Measurements from ENCODE around the gene SLC39A11. TPM values are rescaled to one million over a fixed set of nuclear protein-coding genes. Genes with fewer than 3 reads are reported as not detected.

The SLC39A11 gene
- total RNA-seq, 1 donor from 2014 or later = 21.5 TPM

GRCh38 chr17:72865954-72866353, 226.5 kb downstream of the SLC39A11 start:
- Histone ChIP-seq H3K4me1 (ENCODE audit: insufficient read depth, low read length) (no peaks in the 10 kb centered on the region), H3K9me3 (ENCODE audit: insufficient read depth, low read depth, low read length) (no peaks in the 10 kb centered on the region), H2AFZ (ENCODE audit: low read depth, low read length) (no peak overlapping the region), H3K4me3 (ENCODE audit: insufficient read depth, low read depth, low read length) (no peak overlapping the region), H3K79me2 (ENCODE audit: insufficient read depth, low read length) (no peaks in the 10 kb centered on the region), H3K27ac (ENCODE audit: low read depth, low read length) (no peak overlapping the region), H3K27me3 (ENCODE audit: insufficient read depth, low read length) (no peaks in the 10 kb centered on the region), H3K9ac (ENCODE audit: low read length) (no peak overlapping the region), H4K20me1 (ENCODE audit: insufficient read depth, low read length) (no peaks in the 10 kb centered on the region), H3K4me2 (ENCODE audit: low read length) (no peak overlapping the region), H3K36me3 (ENCODE audit: insufficient read depth, low read length) (no peaks in the 10 kb centered on the region)
- peaks cover 5% of the 10 kb centered on the region for H3K9me3 Mint-ChIP-seq (ENCODE audit: unreplicated experiment)
- peaks cover 3% of the 10 kb centered on the region for H3K36me3 Mint-ChIP-seq (ENCODE audit: low read depth, unreplicated experiment)
- no peak overlapping the region for H3K4me3 Mint-ChIP-seq (ENCODE audit: unreplicated experiment)
- H3K27me3 Mint-ChIP-seq (ENCODE audit: low read depth, unreplicated experiment) = no peaks in the 10 kb centered on the region
- TF ChIP-seq CTCF (IDR thresholded peaks at IDR 0.05; ENCODE audit: insufficient read depth, low read depth, low read length) (no peak), EZH2 (IDR thresholded peaks at IDR 0.05; ENCODE audit: insufficient read depth, low read length) (no peak)
- no peak overlapping the region for H3K27ac Mint-ChIP-seq (ENCODE audit: unreplicated experiment)
- H3K4me1 Mint-ChIP-seq (ENCODE audit: low read depth, unreplicated experiment) = no peaks in the 10 kb centered on the region
- DNase-seq (ENCODE audit: low read depth) (no peak), FAIRE-seq (no peak)

GRCh38 chr17:72863526-72864211, 228.8 kb downstream of the SLC39A11 start:
- no peak overlapping the region for H3K27ac ChIP-seq (ENCODE audit: low read depth, low read length)
- no peak overlapping the region for H3K4me2 ChIP-seq (ENCODE audit: low read length)
- Mint-ChIP-seq H3K27me3 (ENCODE audit: low read depth, unreplicated experiment) (no peaks in the 10 kb centered on the region), H3K4me1 (ENCODE audit: low read depth, unreplicated experiment) (no peaks in the 10 kb centered on the region), H3K4me3 (ENCODE audit: unreplicated experiment) (no peak overlapping the region), H3K36me3 (ENCODE audit: low read depth, unreplicated experiment) (peaks cover 3% of the 10 kb centered on the region), H3K9me3 (ENCODE audit: unreplicated experiment) (peaks cover 7% of the 10 kb centered on the region), H3K27ac (ENCODE audit: unreplicated experiment) (no peak overlapping the region)
- H3K4me1 ChIP-seq (ENCODE audit: insufficient read depth, low read length) = no peaks in the 10 kb centered on the region
- no peaks in the 10 kb centered on the region for H4K20me1 ChIP-seq (ENCODE audit: insufficient read depth, low read length)
- FAIRE-seq (no peak), DNase-seq (ENCODE audit: low read depth) (no peak)
- TF ChIP-seq EZH2 (IDR thresholded peaks at IDR 0.05; ENCODE audit: insufficient read depth, low read length) = no peak
- TF ChIP-seq CTCF (IDR thresholded peaks at IDR 0.05; ENCODE audit: insufficient read depth, low read depth, low read length) = no peak
- no peaks in the 10 kb centered on the region for H3K79me2 ChIP-seq (ENCODE audit: insufficient read depth, low read length)
- H3K9me3 ChIP-seq (ENCODE audit: insufficient read depth, low read depth, low read length) = no peaks in the 10 kb centered on the region
- no peaks in the 10 kb centered on the region for H3K36me3 ChIP-seq (ENCODE audit: insufficient read depth, low read length)
- H3K9ac ChIP-seq (ENCODE audit: low read length) = no peak overlapping the region
- H3K27me3 ChIP-seq (ENCODE audit: insufficient read depth, low read length) = no peaks in the 10 kb centered on the region
- H3K4me3 ChIP-seq (ENCODE audit: insufficient read depth, low read depth, low read length) = no peak overlapping the region
- H2AFZ ChIP-seq (ENCODE audit: low read depth, low read length) = no peak overlapping the region

GRCh38 chr17:72862276-72862999, 230.1 kb downstream of the SLC39A11 start:
- no peaks in the 10 kb centered on the region for H3K27me3 Mint-ChIP-seq (ENCODE audit: low read depth, unreplicated experiment)
- H3K9me3 ChIP-seq (ENCODE audit: insufficient read depth, low read depth, low read length) = no peaks in the 10 kb centered on the region
- H3K4me1 Mint-ChIP-seq (ENCODE audit: low read depth, unreplicated experiment) = no peaks in the 10 kb centered on the region
- no peaks in the 10 kb centered on the region for H3K4me1 ChIP-seq (ENCODE audit: insufficient read depth, low read length)
- no peak overlapping the region for H3K9ac ChIP-seq (ENCODE audit: low read length)
- H3K27me3 ChIP-seq (ENCODE audit: insufficient read depth, low read length) = no peaks in the 10 kb centered on the region
- no peaks in the 10 kb centered on the region for H3K36me3 ChIP-seq (ENCODE audit: insufficient read depth, low read length)
- TF ChIP-seq CTCF (IDR thresholded peaks at IDR 0.05; ENCODE audit: insufficient read depth, low read depth, low read length) (no peak), EZH2 (IDR thresholded peaks at IDR 0.05; ENCODE audit: insufficient read depth, low read length) (no peak)
- no peak overlapping the region for H3K27ac Mint-ChIP-seq (ENCODE audit: unreplicated experiment)
- H3K79me2 ChIP-seq (ENCODE audit: insufficient read depth, low read length) = no peaks in the 10 kb centered on the region
- no peak for FAIRE-seq
- H3K27ac ChIP-seq (ENCODE audit: low read depth, low read length) = no peak overlapping the region
- no peak overlapping the region for H3K4me3 Mint-ChIP-seq (ENCODE audit: unreplicated experiment)
- H2AFZ ChIP-seq (ENCODE audit: low read depth, low read length) = no peak overlapping the region
- H4K20me1 ChIP-seq (ENCODE audit: insufficient read depth, low read length) = no peaks in the 10 kb centered on the region
- H3K4me3 ChIP-seq (ENCODE audit: insufficient read depth, low read depth, low read length) = no peak overlapping the region
- H3K9me3 Mint-ChIP-seq (ENCODE audit: unreplicated experiment) = peaks cover 10% of the 10 kb centered on the region
- H3K4me2 ChIP-seq (ENCODE audit: low read length) = no peak overlapping the region
- peaks cover 4% of the 10 kb centered on the region for H3K36me3 Mint-ChIP-seq (ENCODE audit: low read depth, unreplicated experiment)
- DNase-seq (ENCODE audit: low read depth) = peak; percentile 12

Measured in astrocyte (in vitro differentiated cells and primary cell).